Adrenal gland (tissue), 5 donors: ENCODE results near the gene CCT2.
"Not testable (repeated sequence)": the region's sequence is repeated elsewhere in the genome, so short reads cannot be mapped to it uniquely, and the experiment has no call there.

Source experiments
- CTCF ChIP-seq, 6 experiments: fragments of 450-650 bp in 4 of 6; fragments of 200-600 bp in 2 of 6; sonication (generic) in 1 of 6; IDR thresholded peaks; 1 replicate in 5 of 6; 2 replicates in 1 of 6; pipeline versions ENCODE4 v1.5.1 to v1.8.0; 2016 to 2021; ENCODE audit warnings: antibody characterized with exemption in 6 of 6, mild to moderate bottlenecking in 2 of 6, moderate library complexity in 1 of 6
- POLR2A ChIP-seq, 2 donors: fragments of 450-650 bp; IDR thresholded peaks; one replicate each; pipeline ENCODE4 v1.6.1; 2017; ENCODE audit warnings: antibody characterized with exemption in 2 of 2, mild to moderate bottlenecking in 2 of 2, moderate library complexity in 1 of 2
- donor health status: DM: no; HTN: no; CAD: no.

DNA sequence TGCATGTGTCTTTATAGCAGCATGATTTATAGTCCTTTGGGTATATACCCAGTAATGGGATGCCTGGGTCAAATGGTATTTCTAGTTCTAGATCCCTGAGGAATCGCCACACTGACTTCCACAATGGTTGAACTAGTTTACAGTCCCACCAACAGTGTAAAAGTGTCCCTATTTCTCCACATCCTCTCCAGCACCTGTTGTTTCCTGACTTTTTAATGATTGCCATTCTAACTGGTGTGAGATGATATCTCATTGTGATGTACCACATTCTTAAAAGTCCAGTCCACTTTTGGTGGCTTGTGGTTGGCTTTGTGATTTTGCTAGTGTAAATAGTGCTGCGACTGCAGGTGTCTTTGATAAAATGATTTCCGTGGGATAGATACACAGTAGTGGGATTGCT is 19.0 kb downstream of the CCT2 start:
- not testable (repeated sequence) for TF ChIP-seq CTCF, POLR2A (IDR thresholded peaks at IDR 0.05)
